Measurements from ENCODE around the gene TRIM52. TPM values are rescaled to one million over a fixed set of nuclear protein-coding genes. Genes with fewer than 3 reads are reported as not detected.
A peak's percentile ranks its signal among the peaks of the same experiment; 100 is the strongest.

TRIM52 gene
- total and polyA plus RNA-seq, 2 of the 13 experiments (the other 11 are each of a cell fraction or from before 2014, with no cell fraction given), result 7.2 to 11.6 TPM

DNA sequence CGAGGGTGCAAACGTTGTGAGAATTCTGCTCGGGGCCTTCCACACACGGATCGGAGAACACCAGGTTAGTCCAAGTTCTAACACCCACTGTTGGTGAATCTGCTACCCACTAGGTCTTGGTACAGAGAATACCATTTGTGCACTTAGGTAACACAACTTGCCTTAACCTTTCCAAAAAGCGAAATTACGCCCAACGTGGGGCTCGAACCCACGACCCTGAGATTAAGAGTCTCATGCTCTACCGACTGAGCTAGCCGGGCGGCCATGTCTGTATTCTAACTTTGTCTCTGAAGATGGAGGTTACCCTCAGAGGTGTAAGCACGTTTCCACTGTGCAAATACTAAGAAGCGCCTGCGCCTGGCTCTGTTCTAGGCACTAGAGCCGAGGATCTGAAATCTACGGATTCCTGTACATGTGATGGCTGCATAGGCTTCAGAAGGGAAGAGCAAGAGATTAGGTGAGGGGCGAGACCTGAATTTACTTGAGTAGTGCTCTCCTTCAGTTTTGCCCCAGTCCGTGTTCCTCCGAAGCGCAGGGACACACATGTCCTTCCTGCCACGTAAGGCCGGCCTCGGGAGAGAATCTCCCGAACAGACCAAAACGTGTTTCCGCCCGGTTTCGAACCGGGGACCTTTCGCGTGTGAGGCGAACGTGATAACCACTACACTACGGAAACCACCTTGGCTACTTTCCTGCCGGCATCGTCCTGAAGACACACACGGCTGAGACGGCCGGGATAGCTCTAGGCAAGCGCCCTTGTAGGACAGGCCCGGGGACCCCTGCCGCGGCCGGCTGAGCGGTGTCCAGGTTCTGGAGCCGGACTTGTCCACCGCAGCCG is 38.9 kb downstream of the TRIM52 start (continued):
- TF ChIP-seq, protein P1, sequence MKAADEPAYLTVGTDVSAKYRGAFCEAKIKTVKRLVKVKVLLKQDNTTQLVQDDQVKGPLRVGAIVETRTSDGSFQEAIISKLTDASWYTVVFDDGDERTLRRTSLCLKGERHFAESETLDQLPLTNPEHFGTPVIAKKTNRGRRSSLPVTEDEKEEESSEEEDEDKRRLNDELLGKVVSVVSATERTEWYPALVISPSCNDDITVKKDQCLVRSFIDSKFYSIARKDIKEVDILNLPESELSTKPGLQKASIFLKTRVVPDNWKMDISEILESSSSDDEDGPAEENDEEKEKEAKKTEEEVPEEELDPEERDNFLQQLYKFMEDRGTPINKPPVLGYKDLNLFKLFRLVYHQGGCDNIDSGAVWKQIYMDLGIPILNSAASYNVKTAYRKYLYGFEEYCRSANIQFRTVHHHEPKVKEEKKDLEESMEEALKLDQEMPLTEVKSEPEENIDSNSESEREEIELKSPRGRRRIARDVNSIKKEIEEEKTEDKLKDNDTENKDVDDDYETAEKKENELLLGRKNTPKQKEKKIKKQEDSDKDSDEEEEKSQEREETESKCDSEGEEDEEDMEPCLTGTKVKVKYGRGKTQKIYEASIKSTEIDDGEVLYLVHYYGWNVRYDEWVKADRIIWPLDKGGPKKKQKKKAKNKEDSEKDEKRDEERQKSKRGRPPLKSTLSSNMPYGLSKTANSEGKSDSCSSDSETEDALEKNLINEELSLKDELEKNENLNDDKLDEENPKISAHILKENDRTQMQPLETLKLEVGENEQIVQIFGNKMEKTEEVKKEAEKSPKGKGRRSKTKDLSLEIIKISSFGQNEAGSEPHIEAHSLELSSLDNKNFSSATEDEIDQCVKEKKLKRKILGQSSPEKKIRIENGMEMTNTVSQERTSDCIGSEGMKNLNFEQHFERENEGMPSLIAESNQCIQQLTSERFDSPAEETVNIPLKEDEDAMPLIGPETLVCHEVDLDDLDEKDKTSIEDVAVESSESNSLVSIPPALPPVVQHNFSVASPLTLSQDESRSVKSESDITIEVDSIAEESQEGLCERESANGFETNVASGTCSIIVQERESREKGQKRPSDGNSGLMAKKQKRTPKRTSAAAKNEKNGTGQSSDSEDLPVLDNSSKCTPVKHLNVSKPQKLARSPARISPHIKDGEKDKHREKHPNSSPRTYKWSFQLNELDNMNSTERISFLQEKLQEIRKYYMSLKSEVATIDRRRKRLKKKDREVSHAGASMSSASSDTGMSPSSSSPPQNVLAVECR (CRISPR knock-in tag; IDR thresholded peaks at IDR 0.05; ENCODE audit: borderline replicate concordance), result peak; percentile 76
- TF ChIP-seq ATM (IDR thresholded peaks at IDR 0.05; ENCODE audit: borderline replicate concordance) (no peak), ZFY (CRISPR knock-in tag; IDR thresholded peaks at IDR 0.05) (peak; percentile 80), MIER3 (CRISPR knock-in tag; IDR thresholded peaks at IDR 0.05; ENCODE audit: borderline replicate concordance) (peak; percentile 51; the same call in 1 of the 2 replicates), JDP2 (CRISPR knock-in tag; IDR thresholded peaks at IDR 0.05; ENCODE audit: borderline replicate concordance) (no peak), MXI1 (IDR thresholded peaks at IDR 0.05; ENCODE audit: borderline replicate concordance, low read depth, low read length) (no peak; the same call in 2 of the 3 replicates), DNMT1 (CRISPR knock-in tag; IDR thresholded peaks at IDR 0.05) (0 out of 2 replicates have a peak, but pooled peaks have one; percentile 28), CENPX (CRISPR knock-in tag; IDR thresholded peaks at IDR 0.05) (no peak), KDM5A (IDR thresholded peaks at IDR 0.05; ENCODE audit: borderline replicate concordance, low read length) (no peak), ZNF543 (CRISPR knock-in tag; IDR thresholded peaks at IDR 0.05) (peak; percentile 57; the same call in 1 of the 2 replicates), ZNF776 (CRISPR knock-in tag; IDR thresholded peaks at IDR 0.05) (peak; percentile 56; the same call in 1 of the 2 replicates), FOXK1 (CRISPR knock-in tag; IDR thresholded peaks at IDR 0.05; ENCODE audit: borderline replicate concordance, low read depth) (peak; percentile 57; the same call in 1 of the 2 replicates), ZNF253 (CRISPR knock-in tag; IDR thresholded peaks at IDR 0.05; ENCODE audit: borderline replicate concordance) (0 out of 2 replicates have a peak, but pooled peaks have one; percentile 90), MEIS2 (CRISPR knock-in tag; IDR thresholded peaks at IDR 0.05) (peak; percentile 56)
- TF ChIP-seq, protein P2, sequence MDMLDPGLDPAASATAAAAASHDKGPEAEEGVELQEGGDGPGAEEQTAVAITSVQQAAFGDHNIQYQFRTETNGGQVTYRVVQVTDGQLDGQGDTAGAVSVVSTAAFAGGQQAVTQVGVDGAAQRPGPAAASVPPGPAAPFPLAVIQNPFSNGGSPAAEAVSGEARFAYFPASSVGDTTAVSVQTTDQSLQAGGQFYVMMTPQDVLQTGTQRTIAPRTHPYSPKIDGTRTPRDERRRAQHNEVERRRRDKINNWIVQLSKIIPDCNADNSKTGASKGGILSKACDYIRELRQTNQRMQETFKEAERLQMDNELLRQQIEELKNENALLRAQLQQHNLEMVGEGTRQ (IDR thresholded peaks at IDR 0.05; ENCODE audit: low read depth, low read length), result no peak
- TF ChIP-seq, protein P2 (CRISPR knock-in tag; IDR thresholded peaks at IDR 0.05; ENCODE audit: borderline replicate concordance), result 0 out of 2 replicates have a peak, but pooled peaks have one; percentile 4
- TF ChIP-seq, protein P3, sequence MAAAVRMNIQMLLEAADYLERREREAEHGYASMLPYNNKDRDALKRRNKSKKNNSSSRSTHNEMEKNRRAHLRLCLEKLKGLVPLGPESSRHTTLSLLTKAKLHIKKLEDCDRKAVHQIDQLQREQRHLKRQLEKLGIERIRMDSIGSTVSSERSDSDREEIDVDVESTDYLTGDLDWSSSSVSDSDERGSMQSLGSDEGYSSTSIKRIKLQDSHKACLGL (CRISPR knock-in tag; IDR thresholded peaks at IDR 0.05), result peak; percentile 37; the same call in 1 of the 2 replicates
- TF ChIP-seq, protein P4, sequence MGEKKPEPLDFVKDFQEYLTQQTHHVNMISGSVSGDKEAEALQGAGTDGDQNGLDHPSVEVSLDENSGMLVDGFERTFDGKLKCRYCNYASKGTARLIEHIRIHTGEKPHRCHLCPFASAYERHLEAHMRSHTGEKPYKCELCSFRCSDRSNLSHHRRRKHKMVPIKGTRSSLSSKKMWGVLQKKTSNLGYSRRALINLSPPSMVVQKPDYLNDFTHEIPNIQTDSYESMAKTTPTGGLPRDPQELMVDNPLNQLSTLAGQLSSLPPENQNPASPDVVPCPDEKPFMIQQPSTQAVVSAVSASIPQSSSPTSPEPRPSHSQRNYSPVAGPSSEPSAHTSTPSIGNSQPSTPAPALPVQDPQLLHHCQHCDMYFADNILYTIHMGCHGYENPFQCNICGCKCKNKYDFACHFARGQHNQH (CRISPR knock-in tag; IDR thresholded peaks at IDR 0.05), result peak; percentile 96
- TF ChIP-seq, protein P5, sequence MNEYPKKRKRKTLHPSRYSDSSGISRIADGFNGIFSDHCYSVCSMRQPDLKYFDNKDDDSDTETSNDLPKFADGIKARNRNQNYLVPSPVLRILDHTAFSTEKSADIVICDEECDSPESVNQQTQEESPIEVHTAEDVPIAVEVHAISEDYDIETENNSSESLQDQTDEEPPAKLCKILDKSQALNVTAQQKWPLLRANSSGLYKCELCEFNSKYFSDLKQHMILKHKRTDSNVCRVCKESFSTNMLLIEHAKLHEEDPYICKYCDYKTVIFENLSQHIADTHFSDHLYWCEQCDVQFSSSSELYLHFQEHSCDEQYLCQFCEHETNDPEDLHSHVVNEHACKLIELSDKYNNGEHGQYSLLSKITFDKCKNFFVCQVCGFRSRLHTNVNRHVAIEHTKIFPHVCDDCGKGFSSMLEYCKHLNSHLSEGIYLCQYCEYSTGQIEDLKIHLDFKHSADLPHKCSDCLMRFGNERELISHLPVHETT (CRISPR knock-in tag; conservative IDR thresholded peaks at IDR 0.05), result peak; percentile 87

All from HepG2 (cell line).